Ovary (tissue), 9 donors: Measurements from ENCODE around the gene MYRF. TPM values are rescaled to one million over a fixed set of nuclear protein-coding genes. Genes with fewer than 3 reads are reported as not detected.

Experiments used
- DNase-seq, 5 donors: peaks; one replicate each; pipeline ENCODE4 v3.0.0-alpha.2; 2019 to 2020
- H3K27ac ChIP-seq, 2 donors: fragments of 200-600 bp; one replicate each; pipeline versions ENCODE4 v1.5.1 to v1.8.0; 2019 to 2022
- H3K27me3 ChIP-seq: fragments of 200-600 bp; one replicate; pipeline ENCODE4 v1.8.0; 2022
- H3K36me3 ChIP-seq: fragments of 200-600 bp; sonication (generic); one replicate; pipeline ENCODE4 v1.5.1; 2019
- H3K4me1 ChIP-seq: one replicate; pipeline ENCODE4 v1.8.1; 2013; ENCODE audit warnings: mild to moderate bottlenecking, moderate library complexity; ENCODE audit not compliant: insufficient read depth
- H3K4me3 ChIP-seq: fragments of 200-600 bp; sonication (generic); one replicate; pipeline ENCODE4 v1.5.1; 2017
- H3K9me3 ChIP-seq, 2 donors: fragments of 200-600 bp in 1 of 2; sonication (generic) in 1 of 2; one replicate each; pipeline versions ENCODE4 v1.5.1 to v1.8.1; 2013 to 2019; ENCODE audit warnings: mild to moderate bottlenecking in 1 of 2, moderate library complexity in 1 of 2
- EP300 ChIP-seq: sonication (generic); formaldehyde crosslinking; IDR thresholded peaks from one replicate; pipeline ENCODE4 v1.6.1; 2017; ENCODE audit warnings: antibody characterized with exemption
- POLR2A ChIP-seq: fragments of 450-650 bp; IDR thresholded peaks from one replicate; pipeline ENCODE4 v1.6.1; 2017; ENCODE audit warnings: antibody characterized with exemption, mild to moderate bottlenecking, moderate library complexity
- WGBS, 3 donors: extraction: QIAGEN DNeasy Blood & Tissue Kit in 1 of 3; methylation state at CpG; one replicate each; pipeline versions ENCODE4 v1.1.5 to v1.1.7; 2013 to 2017; 5-methylcytosine and 5-hydroxymethylcytosine counted together
- intact Hi-C, 4 donors: fragments of 100-400 bp; cut with DNase I; formaldehyde crosslinking; loops; one replicate each; pipeline versions ENCODE4 v1.11.0 to v1.15.1; 2022 to 2023
- polyA plus RNA-seq, 2 donors: library from polyadenylated mRNA; stranded (reverse); fragments of 200-250 nt in 1 of 2; fragments of 350-450 nt in 1 of 2; fragmentation: Illumina TruSeq in 1 of 2; extraction: RNeasy Lipid Tissue Mini Kit (QIAGEN cat#74804) in 1 of 2; gene quantifications; one replicate each; pipeline ENCODE4 v1.2.3, GENCODE V29; 2013 to 2014
- total RNA-seq, 7 donors: library from RNA; depleted of rRNA in 2 of 7; stranded (reverse); fragments of >200 nt in 2 of 7; fragmentation: NEBNext Ultra II Directional in 3 of 7; extraction: Animal tissue kit (Norgen Biotek cat#: 25700) in 3 of 7; gene quantifications; one replicate each; pipeline versions ENCODE4 v1.1.0 to v1.2.4, GENCODE V29; 2016 to 2023
- TF ChIP-seq, protein P1 (sequence below), 3 donors: fragments of 450-650 bp in 2 of 3; fragments of 200-600 bp in 1 of 3; IDR thresholded peaks; one replicate each; pipeline versions ENCODE4 v1.5.1 to v1.8.0; 2016 to 2022; ENCODE audit warnings: antibody characterized with exemption in 3 of 3, mild to moderate bottlenecking in 1 of 3
- donor health status: DM: no; HTN: no; CAD: no; lungs with moderate emphysema.
- donor health status: DM: no; HTN: no; CAD: no.
- donor health status: Bipolar disorder and iron deficiency.
- donor health status: DM: yes; HTN: yes; CAD: no.
- donor health status: DM: no; HTN: no; CAD: no.
- donor health status: DM: yes; HTN: yes; CAD: no.

MYRF gene
- total and polyA plus RNA-seq, 9 donors, result 6.6 to 109 (median 23.3) TPM

GRCh38 chr11:61779666-61780525 is 27.5 kb downstream of the MYRF start:
- no peaks in the 10 kb centered on the region for H3K36me3 ChIP-seq
- DNase-seq, result no peak
- H3K9me3 ChIP-seq, result no peaks in the 10 kb centered on the region
- H3K4me1 ChIP-seq, result peaks cover 7% of the 10 kb centered on the region
- H3K27ac ChIP-seq, result no peak overlapping the region
- no peaks in the 10 kb centered on the region for H3K27me3 ChIP-seq
- H3K4me3 ChIP-seq, result no peak overlapping the region
- intact Hi-C loops, result no loop called here
- TF ChIP-seq EP300 (no peak), POLR2A (no peak)
- TF ChIP-seq, protein P1, sequence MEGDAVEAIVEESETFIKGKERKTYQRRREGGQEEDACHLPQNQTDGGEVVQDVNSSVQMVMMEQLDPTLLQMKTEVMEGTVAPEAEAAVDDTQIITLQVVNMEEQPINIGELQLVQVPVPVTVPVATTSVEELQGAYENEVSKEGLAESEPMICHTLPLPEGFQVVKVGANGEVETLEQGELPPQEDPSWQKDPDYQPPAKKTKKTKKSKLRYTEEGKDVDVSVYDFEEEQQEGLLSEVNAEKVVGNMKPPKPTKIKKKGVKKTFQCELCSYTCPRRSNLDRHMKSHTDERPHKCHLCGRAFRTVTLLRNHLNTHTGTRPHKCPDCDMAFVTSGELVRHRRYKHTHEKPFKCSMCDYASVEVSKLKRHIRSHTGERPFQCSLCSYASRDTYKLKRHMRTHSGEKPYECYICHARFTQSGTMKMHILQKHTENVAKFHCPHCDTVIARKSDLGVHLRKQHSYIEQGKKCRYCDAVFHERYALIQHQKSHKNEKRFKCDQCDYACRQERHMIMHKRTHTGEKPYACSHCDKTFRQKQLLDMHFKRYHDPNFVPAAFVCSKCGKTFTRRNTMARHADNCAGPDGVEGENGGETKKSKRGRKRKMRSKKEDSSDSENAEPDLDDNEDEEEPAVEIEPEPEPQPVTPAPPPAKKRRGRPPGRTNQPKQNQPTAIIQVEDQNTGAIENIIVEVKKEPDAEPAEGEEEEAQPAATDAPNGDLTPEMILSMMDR (IDR thresholded peaks at IDR 0.05), result no peak
- WGBS, 3 donors, result 85 to 89% (median 87%) methylated on average over 14 of the region's 14 CpGs

GRCh38 chr11:61780581-61781162 is 28.2 kb downstream of the MYRF start:
- Histone ChIP-seq H3K4me1 (peaks cover 7% of the 10 kb centered on the region), H3K27ac (no peak overlapping the region), H3K27me3 (no peaks in the 10 kb centered on the region), H3K36me3 (no peaks in the 10 kb centered on the region), H3K9me3 (no peaks in the 10 kb centered on the region), H3K4me3 (no peak overlapping the region)
- DNase-seq, result no peak
- TF ChIP-seq, protein P1 (IDR thresholded peaks at IDR 0.05), result no peak
- TF ChIP-seq POLR2A (no peak), EP300 (no peak)
- intact Hi-C loops, result no loop called here
- WGBS, 3 donors, result 81 to 86% (median 81%) methylated on average over 9 of the region's 9 CpGs

GRCh38 chr11:61781585-61781984 is 29.1 kb downstream of the MYRF start:
- Histone ChIP-seq H3K4me1 (peaks cover 7% of the 10 kb centered on the region), H3K27ac (no peak overlapping the region), H3K36me3 (no peaks in the 10 kb centered on the region), H3K27me3 (no peaks in the 10 kb centered on the region), H3K9me3 (no peaks in the 10 kb centered on the region), H3K4me3 (no peak overlapping the region)
- TF ChIP-seq, protein P1 (IDR thresholded peaks at IDR 0.05), result no peak
- TF ChIP-seq POLR2A (no peak), EP300 (no peak)
- no peak for DNase-seq
- WGBS, 3 donors, result 71 to 83% (median 77%) methylated on average over 5 of the region's 5 CpGs
- intact Hi-C loops, result no loop called here

DNA sequence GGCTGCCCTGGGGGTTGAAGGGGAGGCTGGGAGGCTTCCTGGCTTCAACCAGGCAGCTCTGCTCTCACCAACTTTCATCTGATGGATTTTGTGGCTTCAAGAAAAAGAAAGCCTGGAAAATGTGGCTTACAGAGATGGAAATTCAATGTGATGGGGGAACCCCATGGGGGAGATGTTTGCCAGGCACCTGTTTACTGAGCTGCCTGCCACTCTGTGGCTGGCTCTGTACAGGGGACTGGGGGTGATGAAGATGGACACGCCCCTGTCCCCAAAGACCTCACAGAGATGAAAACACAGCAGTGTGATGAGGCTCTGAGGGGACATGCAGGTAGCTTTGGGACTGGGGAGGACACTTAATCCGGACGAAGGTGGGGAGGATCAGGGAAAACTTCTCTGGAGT is 29.9 kb downstream of the MYRF start:
- Histone ChIP-seq H3K4me1 (peaks cover 3% of the 10 kb centered on the region), H3K9me3 (no peaks in the 10 kb centered on the region), H3K27me3 (no peaks in the 10 kb centered on the region), H3K4me3 (no peak overlapping the region), H3K36me3 (no peaks in the 10 kb centered on the region), H3K27ac (no peak overlapping the region)
- 85 to 94% (median 87%) methylated on average over 3 of the region's 3 CpGs for WGBS, 3 donors
- DNase-seq, result no peak
- no peak for TF ChIP-seq EP300
- TF ChIP-seq, protein P1 (IDR thresholded peaks at IDR 0.05), result no peak
- no peak for TF ChIP-seq POLR2A
- intact Hi-C loops, result no loop called here
